ENCODE measurements around the gene DYRK4.

- no peak for TF ChIP-seq CTCF (IDR thresholded peaks at IDR 0.05)
- no peak for TF ChIP-seq POLR2A (IDR thresholded peaks at IDR 0.05)
These were observed 2.8 kb downstream of the DYRK4 start for GRCh38 chr12:4564818-4565217.

All from ovary (tissue), 3 donors.